Neuronal stem cell (in vitro differentiated cells): Measurements from ENCODE around the gene CLCN4.

Experiments used
- DNase-seq: peaks from one replicate; pipeline ENCODE4 v3.0.0-alpha.2; 2013; ENCODE audit warnings: low spot score
- H2AFZ ChIP-seq: one replicate; pipeline ENCODE4 v1.6.1; 2013; ENCODE audit warnings: mild to moderate bottlenecking, low read length, inconsistent platforms
- H2AK5ac ChIP-seq: 2 replicates; pipeline ENCODE4 v1.6.1; 2013; ENCODE audit warnings: low read depth, mild to moderate bottlenecking, inconsistent platforms, low read length, moderate library complexity, mixed read lengths
- H2BK120ac ChIP-seq: 2 replicates; pipeline ENCODE4 v1.6.1; 2013; ENCODE audit warnings: low read depth, mild to moderate bottlenecking, inconsistent platforms, low read length, moderate library complexity, mixed read lengths
- H2BK12ac ChIP-seq: one replicate; pipeline ENCODE4 v1.6.1; 2013; ENCODE audit warnings: low read length, inconsistent platforms
- H2BK15ac ChIP-seq: 2 replicates; pipeline ENCODE4 v1.6.1; 2013; ENCODE audit warnings: mild to moderate bottlenecking, low read length, inconsistent platforms, mixed read lengths
- H2BK5ac ChIP-seq: one replicate; pipeline ENCODE4 v1.6.1; 2013; ENCODE audit warnings: inconsistent platforms, mild to moderate bottlenecking, low read length, moderate library complexity
- H3K14ac ChIP-seq: one replicate; pipeline ENCODE4 v1.6.1; 2013; ENCODE audit warnings: low read length, inconsistent platforms
- H3K18ac ChIP-seq: 2 replicates; pipeline ENCODE4 v1.6.1; 2013; ENCODE audit warnings: low read length, inconsistent platforms
- H3K23ac ChIP-seq: 2 replicates; pipeline ENCODE4 v1.6.1; 2013; ENCODE audit warnings: low read depth, mild to moderate bottlenecking, mixed read lengths, low read length, inconsistent platforms; ENCODE audit not compliant: poor library complexity
- H3K27ac ChIP-seq: replicated peaks from 3 replicates; pipeline ENCODE4 v1.5.1; 2013; ENCODE audit warnings: low read length, inconsistent platforms
- H3K27me3 ChIP-seq, 3 experiments: 2 replicates each; pipeline ENCODE4 v1.6.1; 2013; ENCODE audit warnings: low read length in 3 of 3, mild to moderate bottlenecking in 2 of 3, inconsistent platforms in 1 of 3, low read depth in 1 of 3, mixed read lengths in 1 of 3, moderate library complexity in 1 of 3; ENCODE audit not compliant: control insufficient read depth in 3 of 3, insufficient read depth in 3 of 3
- H3K36me3 ChIP-seq, 2 donors: replicated peaks in 1 of 2; 2 replicates each; pipeline ENCODE4 v1.6.1; 2013; ENCODE audit warnings: low read length in 2 of 2; ENCODE audit not compliant: control insufficient read depth in 2 of 2, insufficient read depth in 2 of 2
- H3K4ac ChIP-seq: 2 replicates; pipeline ENCODE4 v1.6.1; 2013; ENCODE audit warnings: inconsistent platforms, mild to moderate bottlenecking, low read length, moderate library complexity
- H3K4me1 ChIP-seq, 2 donors: 1 replicate in 1 of 2; 2 replicates in 1 of 2; pipeline ENCODE4 v1.6.1; 2013; ENCODE audit warnings: low read length in 2 of 2, low read depth in 1 of 2; ENCODE audit not compliant: control insufficient read depth in 2 of 2, insufficient read depth in 1 of 2
- H3K4me2 ChIP-seq: one replicate; pipeline ENCODE4 v1.6.1; 2013; ENCODE audit warnings: mild to moderate bottlenecking, low read length, inconsistent platforms; ENCODE audit not compliant: insufficient read depth, poor library complexity, severe bottlenecking
- H3K4me3 ChIP-seq, 2 donors: 2 replicates each; pipeline ENCODE4 v1.5.1; 2013; ENCODE audit warnings: low read length in 2 of 2, mild to moderate bottlenecking in 2 of 2, inconsistent platforms in 1 of 2, moderate library complexity in 1 of 2
- H3K79me1 ChIP-seq: one replicate; pipeline ENCODE4 v1.6.1; 2013; ENCODE audit warnings: low read depth, mild to moderate bottlenecking, inconsistent platforms, low read length, moderate library complexity
- H3K9ac ChIP-seq: one replicate; pipeline ENCODE4 v1.6.1; 2013; ENCODE audit warnings: mild to moderate bottlenecking, low read depth, low read length, inconsistent platforms; ENCODE audit not compliant: poor library complexity
- H3K9me3 ChIP-seq, 2 donors: replicated peaks in 1 of 2; 2 replicates each; pipeline versions ENCODE3 to v1.6.1; 2013; ENCODE audit warnings: low read length in 2 of 2, mild to moderate bottlenecking in 2 of 2, inconsistent platforms in 1 of 2, low read depth in 1 of 2, mixed read lengths in 1 of 2, moderate library complexity in 1 of 2; ENCODE audit not compliant: control insufficient read depth in 2 of 2, insufficient read depth in 1 of 2
- H4K8ac ChIP-seq: one replicate; pipeline ENCODE4 v1.6.1; 2013; ENCODE audit warnings: low read depth, mild to moderate bottlenecking, inconsistent platforms, low read length, moderate library complexity
- H4K91ac ChIP-seq: one replicate; pipeline ENCODE4 v1.6.1; 2013; ENCODE audit warnings: low read length, low read depth, mild to moderate bottlenecking, inconsistent platforms; ENCODE audit not compliant: poor library complexity
- WGBS, 2 donors: extraction: QIAGEN DNeasy Blood & Tissue Kit; methylation state at CpG; one replicate each; pipeline ENCODE4 v1.1.7; 2013; ENCODE audit warnings: missing lambda C conversion rate in 2 of 2, mixed read lengths in 1 of 2; ENCODE audit not compliant: insufficient read length in 2 of 2, insufficient replicate concordance in 1 of 2; ENCODE audit errors: extremely low coverage in 2 of 2; 5-methylcytosine and 5-hydroxymethylcytosine counted together

The CLCN4 gene

DNA sequence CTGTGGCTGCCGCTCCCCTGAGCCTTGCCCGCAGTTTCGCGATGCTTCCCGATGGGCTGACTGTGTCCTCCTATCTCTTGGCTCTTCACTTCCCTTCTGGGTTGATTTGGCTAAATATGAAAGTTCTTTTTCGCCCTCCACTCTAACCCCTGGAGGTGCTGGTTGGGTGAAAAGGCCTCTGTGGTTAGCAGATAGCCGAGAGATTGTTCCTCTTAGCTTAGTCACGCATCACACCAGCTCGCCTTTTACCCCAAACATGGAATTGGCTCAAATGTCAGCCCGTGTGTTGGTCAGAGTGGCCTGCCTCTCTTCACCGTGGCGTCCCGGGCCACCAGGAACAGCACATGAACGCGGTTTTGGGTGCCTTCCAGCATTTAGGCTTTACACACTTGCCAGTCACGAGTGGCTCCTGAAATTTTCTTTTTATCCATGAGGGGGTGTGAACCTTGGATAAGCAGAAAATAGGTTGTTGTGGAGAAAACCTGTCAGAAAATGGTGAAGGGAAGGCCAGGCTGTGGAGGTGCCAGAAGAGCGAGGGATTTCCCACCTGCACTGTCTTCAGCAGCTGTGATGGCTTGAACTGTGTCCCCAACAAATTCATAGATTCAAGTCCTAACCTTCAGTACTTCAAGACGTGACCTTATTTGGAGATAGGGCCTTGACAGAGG, 8.9 kb downstream of the CLCN4 start:
- H4K91ac ChIP-seq = no peak overlapping the region
- no peaks in the 10 kb centered on the region for H3K9me3 ChIP-seq
- H2BK15ac ChIP-seq = no peak overlapping the region
- H3K4me1 ChIP-seq = no peaks in the 10 kb centered on the region
- H3K4me3 ChIP-seq = no peak overlapping the region
- H2AFZ ChIP-seq = no peak overlapping the region
- H4K8ac ChIP-seq = no peak overlapping the region
- peaks cover 6% of the 10 kb centered on the region for H3K79me1 ChIP-seq
- H3K27me3 ChIP-seq = no peaks in the 10 kb centered on the region
- H2AK5ac ChIP-seq = no peak overlapping the region
- no peak overlapping the region for H3K9ac ChIP-seq
- H3K14ac ChIP-seq = no peak overlapping the region
- no peak overlapping the region for H2BK120ac ChIP-seq
- H3K23ac ChIP-seq = no peak overlapping the region
- H3K4ac ChIP-seq = no peak overlapping the region
- WGBS, 2 donors = no CpG with 5 or more reads among the region's 18 CpGs
- H3K27ac ChIP-seq = no peak overlapping the region
- no peak overlapping the region for H3K4me2 ChIP-seq
- H2BK5ac ChIP-seq = no peak overlapping the region
- no peak overlapping the region for H3K18ac ChIP-seq
- H2BK12ac ChIP-seq = no peak overlapping the region
- H3K36me3 ChIP-seq = no peaks in the 10 kb centered on the region
- no peak for DNase-seq

DNA sequence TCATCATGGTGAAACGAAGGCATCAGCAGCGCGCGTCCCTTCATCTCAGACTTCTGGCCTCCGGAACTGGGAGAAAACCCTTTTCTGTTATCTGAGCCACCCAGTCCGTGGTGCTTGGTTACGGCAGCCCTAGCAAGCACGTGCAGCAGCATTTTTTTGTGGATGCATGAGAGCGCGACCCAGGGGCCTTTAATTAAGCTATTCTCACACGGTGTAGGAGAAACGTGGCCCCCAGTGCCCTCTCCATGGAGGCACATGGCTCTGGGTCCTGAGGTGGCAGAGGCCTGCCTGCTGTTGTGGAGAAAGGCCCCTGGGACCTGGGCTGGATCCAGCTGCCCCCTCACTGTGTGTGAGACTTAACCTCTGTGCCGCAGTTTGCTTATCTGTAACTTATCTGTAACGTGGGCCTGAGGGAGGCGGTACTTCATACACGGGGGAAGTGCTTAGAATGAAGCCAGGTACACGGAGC, 9.5 kb downstream of the CLCN4 start:
- Histone ChIP-seq H3K23ac (no peak overlapping the region), H2BK5ac (no peak overlapping the region), H3K18ac (no peak overlapping the region), H2BK12ac (no peak overlapping the region), H3K27ac (no peak overlapping the region), H3K9me3 (no peaks in the 10 kb centered on the region), H3K14ac (no peak overlapping the region), H4K91ac (no peak overlapping the region), H3K4me3 (no peak overlapping the region), H3K36me3 (no peaks in the 10 kb centered on the region), H3K27me3 (no peaks in the 10 kb centered on the region), H2BK15ac (no peak overlapping the region), H2BK120ac (no peak overlapping the region), H2AFZ (no peak overlapping the region), H2AK5ac (no peak overlapping the region), H3K4ac (no peak overlapping the region), H3K4me2 (no peak overlapping the region), H3K9ac (no peak overlapping the region), H3K4me1 (no peaks in the 10 kb centered on the region), H3K79me1 (peaks cover 6% of the 10 kb centered on the region), H4K8ac (no peak overlapping the region)
- no CpG with 5 or more reads among the region's 17 CpGs for WGBS, 2 donors
- DNase-seq = no peak

DNA sequence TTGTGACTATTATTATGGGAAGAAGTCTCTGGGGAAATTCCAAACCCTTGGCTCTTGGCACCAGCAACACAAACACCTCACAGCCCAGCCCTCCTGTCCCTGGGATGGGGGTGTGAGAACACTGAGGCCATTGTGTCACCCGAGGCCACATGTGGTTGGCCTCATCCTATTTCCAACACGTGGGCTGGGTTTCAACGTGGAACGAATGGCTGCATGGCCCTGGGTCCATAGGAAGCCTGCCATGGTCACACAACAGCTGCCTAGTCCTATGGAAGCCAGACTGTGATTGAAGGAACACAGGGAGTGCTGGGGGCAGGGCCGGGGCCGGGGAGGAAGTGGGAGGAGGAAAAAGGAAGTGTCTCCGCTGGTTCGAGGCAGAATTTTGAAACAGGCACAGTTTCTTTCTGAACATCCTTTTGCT, 10.0 kb downstream of the CLCN4 start:
- WGBS, 2 donors = no CpG with 5 or more reads among the region's 8 CpGs
- no peak overlapping the region for H2BK5ac ChIP-seq
- no peak overlapping the region for H3K18ac ChIP-seq
- no peak overlapping the region for H2BK12ac ChIP-seq
- no peak overlapping the region for H4K8ac ChIP-seq
- no peak overlapping the region for H2BK120ac ChIP-seq
- no peak overlapping the region for H2AFZ ChIP-seq
- no peak overlapping the region for H3K4me3 ChIP-seq
- peaks cover 6% of the 10 kb centered on the region for H3K79me1 ChIP-seq
- H3K27ac ChIP-seq = no peak overlapping the region
- H3K14ac ChIP-seq = no peak overlapping the region
- no peak overlapping the region for H3K9ac ChIP-seq
- no peak overlapping the region for H4K91ac ChIP-seq
- no peak overlapping the region for H3K4ac ChIP-seq
- no peak overlapping the region for H3K23ac ChIP-seq
- no peaks in the 10 kb centered on the region for H3K27me3 ChIP-seq
- H3K4me2 ChIP-seq = no peak overlapping the region
- no peak overlapping the region for H2BK15ac ChIP-seq
- no peak for DNase-seq
- H2AK5ac ChIP-seq = no peak overlapping the region
- H3K4me1 ChIP-seq = no peaks in the 10 kb centered on the region
- H3K9me3 ChIP-seq = no peaks in the 10 kb centered on the region
- H3K36me3 ChIP-seq = no peaks in the 10 kb centered on the region

DNA sequence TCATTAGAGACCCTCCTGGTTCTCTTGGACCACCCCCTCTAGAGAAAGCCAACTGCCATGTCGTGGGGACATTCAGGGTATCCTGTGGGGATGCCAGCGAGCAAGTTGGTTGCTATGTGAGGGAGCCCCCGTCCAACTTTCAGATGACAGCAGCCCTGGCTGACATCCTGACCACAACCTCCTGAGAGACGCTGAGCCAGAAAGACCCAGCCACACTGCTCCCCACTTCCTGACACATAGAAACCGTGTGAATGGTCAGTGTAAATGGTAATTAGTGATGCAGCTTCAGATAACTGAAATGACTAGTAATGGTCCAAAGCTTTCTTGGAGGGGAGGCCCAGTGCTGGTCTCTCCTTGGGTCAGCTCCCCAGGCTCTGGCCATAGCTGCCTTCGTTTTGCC, 10.8 kb downstream of the CLCN4 start:
- H4K91ac ChIP-seq = no peak overlapping the region
- H2BK120ac ChIP-seq = no peak overlapping the region
- no CpG with 5 or more reads among the region's 6 CpGs for WGBS, 2 donors
- no peaks in the 10 kb centered on the region for H3K27me3 ChIP-seq
- H3K4me2 ChIP-seq = no peak overlapping the region
- H3K27ac ChIP-seq = no peak overlapping the region
- no peaks in the 10 kb centered on the region for H3K36me3 ChIP-seq
- no peak overlapping the region for H3K4me3 ChIP-seq
- H3K9me3 ChIP-seq = no peaks in the 10 kb centered on the region
- H4K8ac ChIP-seq = no peak overlapping the region
- DNase-seq = no peak
- no peak overlapping the region for H3K4ac ChIP-seq
- H3K4me1 ChIP-seq = peaks cover 0 to 2% of the 10 kb centered on the region in 2 donors
- no peak overlapping the region for H3K9ac ChIP-seq
- no peak overlapping the region for H3K14ac ChIP-seq
- no peak overlapping the region for H2BK15ac ChIP-seq
- no peak overlapping the region for H2BK12ac ChIP-seq
- peaks cover 9% of the 10 kb centered on the region for H3K79me1 ChIP-seq
- H2BK5ac ChIP-seq = no peak overlapping the region
- H3K23ac ChIP-seq = no peak overlapping the region
- H2AK5ac ChIP-seq = no peak overlapping the region
- no peak overlapping the region for H2AFZ ChIP-seq
- H3K18ac ChIP-seq = no peak overlapping the region
